Sciatic nerve (tissue), 2 donors: Measurements from ENCODE around the gene CCR4. TPM values are rescaled to one million over a fixed set of nuclear protein-coding genes. Genes with fewer than 3 reads are reported as not detected.
"Not testable (repeated sequence)": the region's sequence is repeated elsewhere in the genome, so short reads cannot be mapped to it uniquely, and the experiment has no call there.

Experiments
- ATAC-seq: fragments of 200-7000 bp; cut with Tn5 transposase; one replicate; pipeline ENCODE4 v1.9.1; 2020; ENCODE audit warnings: mild to moderate bottlenecking, moderate library complexity
- DNase-seq: peaks from one replicate; pipeline ENCODE4 v3.0.0-alpha.2; 2020; ENCODE audit warnings: low spot score
- intact Hi-C: fragments of 100-400 bp; cut with DNase I; formaldehyde crosslinking; loops from one replicate; pipeline ENCODE4 v1.14.2; 2022
- total RNA-seq: library from RNA; stranded (reverse); fragmentation: NEBNext Ultra II Directional; extraction: Animal tissue kit (Norgen Biotek cat#: 25700); gene quantifications from one replicate; pipeline ENCODE4 v1.2.1, GENCODE V29; 2021
- donor health status: DM: no; HTN: no; CAD: no.
- donor health status: DM: no; HTN: no; CAD: no.

CCR4 gene
- total RNA-seq, result 0.27 TPM

GRCh38 chr3:32951410-32951811 is at the start of gene CCR4:
CCR4 (plus strand) TSS chr3:32951644; CDS start chr3:32953423, 1,779 bp downstream.
- DNase-seq, result no peak
- no peak for ATAC-seq
- intact Hi-C loops, result no loop called here

DNA sequence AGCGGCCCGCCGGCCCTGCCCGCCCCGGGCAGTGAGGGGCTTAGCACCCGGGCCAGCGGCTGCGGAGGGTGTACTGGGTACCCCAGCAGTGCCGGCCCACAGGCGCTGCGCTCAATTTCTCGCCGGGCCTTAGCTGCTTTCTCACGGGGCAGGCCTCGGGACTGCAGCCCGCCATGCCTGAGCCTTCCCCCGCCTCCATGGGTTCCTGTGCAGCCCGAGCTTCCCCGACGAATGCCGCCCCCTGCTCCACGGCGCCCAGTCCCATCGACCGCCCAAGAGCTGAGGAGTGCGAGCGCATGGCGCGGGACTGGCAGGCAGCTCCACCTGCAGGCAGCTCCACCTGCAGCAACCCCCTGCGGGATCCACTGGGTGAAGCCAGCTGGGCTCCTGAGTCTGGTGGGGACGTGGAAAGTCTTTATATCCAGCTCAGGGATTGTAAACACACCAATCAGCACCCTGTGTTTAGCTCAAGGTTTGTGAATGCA is 48.5 kb upstream of the CCR4 start:
- ATAC-seq, DNase-seq, intact Hi-C loops: not testable (repeated sequence)

- no peak for ATAC-seq
- no peak for DNase-seq
- intact Hi-C loops, result no loop called here
Measured at GRCh38 chr3:32903953-32904352, 47.5 kb upstream of the CCR4 start.

GRCh38 chr3:32909999-32910398 is 41.4 kb upstream of the CCR4 start:
- DNase-seq, result no peak

DNA sequence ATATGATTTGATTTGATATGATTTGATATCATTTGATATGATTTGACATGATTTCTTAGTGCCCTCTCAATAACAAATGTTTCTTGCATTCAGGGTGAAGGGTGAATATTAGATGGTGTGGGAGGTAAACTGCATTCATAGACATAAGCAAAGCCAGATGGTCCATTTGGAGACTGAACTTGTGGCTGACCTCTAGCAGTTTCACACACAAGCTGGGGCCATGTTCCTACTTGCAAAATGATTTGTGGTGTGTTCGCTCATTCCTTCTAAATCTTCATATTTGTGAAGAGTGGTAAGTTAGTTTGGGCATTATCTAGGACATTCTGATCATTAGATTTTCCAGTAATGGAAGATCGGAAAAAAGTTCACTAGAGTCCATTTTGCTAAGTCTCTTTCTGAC is 40.5 kb upstream of the CCR4 start:
- DNase-seq, result no peak

More at GRCh38 chr3:32909999-32910398, 41.4 kb upstream of the CCR4 start:
- intact Hi-C loops, result no loop called here
- no peak for ATAC-seq

GRCh38 chr3:32912046-32912445 is 39.4 kb upstream of the CCR4 start:
- no peak for DNase-seq
- no peak for ATAC-seq
- intact Hi-C loops, result no loop called here

More for the DNA sequence above, 40.5 kb upstream of the CCR4 start:
- intact Hi-C loops, result no loop called here
- no peak for ATAC-seq

DNA sequence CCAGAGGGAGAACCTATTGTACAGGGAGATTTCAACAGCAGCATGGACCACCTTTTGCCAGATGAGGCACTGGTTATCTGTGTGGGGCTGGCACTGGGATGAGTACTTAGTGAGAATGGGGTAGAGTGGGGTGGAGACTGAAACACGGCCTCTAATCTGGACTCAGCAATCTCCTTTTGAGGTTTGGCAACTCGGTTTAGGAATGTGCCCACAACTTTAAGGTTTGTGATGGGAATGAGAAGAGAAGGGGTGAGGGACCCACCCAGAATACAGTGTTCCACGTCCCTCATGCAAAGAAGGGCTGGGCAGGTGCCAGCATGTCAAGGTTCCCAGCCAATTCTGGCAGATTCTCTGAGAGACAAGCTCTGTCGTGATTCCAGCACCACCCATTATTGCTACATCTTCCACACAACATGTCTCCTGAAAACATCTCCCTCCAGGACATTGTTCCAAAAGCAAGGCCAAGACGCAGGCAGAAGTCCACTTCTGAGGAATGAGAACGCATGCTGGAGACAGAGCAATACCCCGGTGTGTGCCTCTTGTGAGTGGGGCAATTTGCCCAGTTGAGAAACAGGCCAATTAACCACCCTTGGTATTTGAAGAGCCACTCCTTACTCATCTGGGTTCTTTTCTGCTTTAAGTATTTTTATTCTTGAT is 37.5 kb upstream of the CCR4 start:
- intact Hi-C loops, result no loop called here
- DNase-seq, result peak; percentile 82
- peak; percentile 94 for ATAC-seq

DNA sequence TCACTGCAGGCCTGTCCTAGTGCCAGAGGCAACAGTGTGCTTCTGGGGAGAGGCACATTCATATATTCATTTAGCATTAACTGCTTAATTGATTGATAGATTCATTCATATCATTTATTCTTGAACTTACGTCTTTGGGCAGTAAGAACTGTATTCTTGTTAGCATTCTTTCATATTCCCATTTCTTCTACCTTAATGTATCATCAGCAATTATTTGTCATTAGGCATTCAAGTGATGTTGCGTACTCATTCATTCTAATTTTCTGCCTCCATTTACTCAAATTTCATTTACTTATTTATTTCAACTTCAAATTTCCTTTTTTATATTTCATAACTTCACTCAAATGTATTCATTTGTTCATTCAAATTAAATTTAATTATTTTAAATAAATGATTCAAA is 31.5 kb upstream of the CCR4 start:
- intact Hi-C loops, result no loop called here
- ATAC-seq, result no peak

DNA sequence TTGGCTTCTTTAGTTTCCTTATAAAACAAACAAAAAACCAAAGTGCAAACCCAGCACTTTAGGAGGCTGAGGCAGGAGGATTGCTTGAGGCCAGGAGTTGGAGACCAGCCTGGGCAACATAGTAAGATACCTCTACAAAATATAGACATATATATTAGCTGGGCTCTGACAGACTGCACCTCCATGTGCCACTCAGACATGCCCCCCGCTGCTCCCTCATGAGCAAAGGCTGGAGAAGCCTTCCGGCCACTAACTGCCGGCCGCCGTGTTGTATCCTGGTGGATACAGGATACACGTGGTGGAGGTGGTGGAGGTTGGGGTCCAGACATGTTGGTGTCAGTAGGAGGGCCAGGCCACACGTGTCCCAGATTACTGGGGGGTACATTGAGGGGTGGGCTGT is 29.4 kb upstream of the CCR4 start:
- intact Hi-C loops, result no loop called here
- ATAC-seq (no peak), DNase-seq (no peak)

More for the DNA sequence above, 31.5 kb upstream of the CCR4 start:
- DNase-seq, result no peak

- no peak for ATAC-seq
- no peak for DNase-seq
- intact Hi-C loops, result no loop called here
Measured at GRCh38 chr3:32930161-32930560, 21.3 kb upstream of the CCR4 start.

DNA sequence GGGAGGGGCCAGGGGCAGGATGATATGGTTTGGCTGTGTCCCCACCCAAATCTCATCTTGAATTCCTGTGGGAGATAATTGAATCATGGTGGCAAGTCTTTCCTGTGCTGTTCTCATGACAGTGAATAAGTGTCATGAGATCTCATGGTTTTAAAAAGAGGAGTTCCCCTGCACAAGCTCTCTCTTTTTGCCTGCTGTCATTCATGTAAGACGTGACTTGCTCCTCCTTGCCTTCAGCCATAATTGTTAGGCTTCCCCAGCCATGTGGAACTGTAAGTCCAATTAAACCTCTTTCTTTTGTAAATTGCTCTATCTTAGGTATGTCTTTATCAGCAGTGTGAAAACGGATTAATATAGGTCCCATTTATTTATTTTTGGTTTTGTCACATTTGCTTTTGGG is 20.2 kb upstream of the CCR4 start:
- DNase-seq, ATAC-seq, intact Hi-C loops: not testable (repeated sequence)

DNA sequence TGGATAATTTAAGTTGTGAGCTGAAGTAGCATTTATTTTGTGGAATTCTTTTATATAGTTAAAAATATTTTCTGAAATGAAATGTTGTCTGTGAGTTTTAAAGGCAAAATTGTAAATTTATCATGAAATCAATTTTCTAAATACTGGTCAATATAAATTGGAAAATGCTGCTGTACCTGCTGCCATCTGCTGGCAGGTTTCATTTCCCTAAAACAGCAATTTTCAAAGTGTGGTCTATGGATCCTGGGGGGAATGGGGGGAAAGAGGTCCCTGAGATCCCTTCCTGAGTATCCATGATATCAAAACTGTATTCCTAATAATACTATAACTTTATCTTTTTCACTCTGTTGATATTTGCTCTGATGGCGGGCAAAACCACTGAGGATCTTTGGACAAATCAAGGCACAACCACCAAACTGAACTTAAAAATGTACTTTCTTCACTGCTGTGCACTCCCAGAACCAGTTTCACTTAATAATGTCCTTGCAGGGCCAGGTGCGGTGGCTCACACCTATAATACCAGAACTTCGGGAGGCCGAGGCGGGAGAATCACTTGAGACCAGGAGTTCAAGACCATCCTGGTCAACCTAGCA is 17.2 kb upstream of the CCR4 start:
- DNase-seq (no peak), ATAC-seq (no peak)
- intact Hi-C loops, result no loop called here

DNA sequence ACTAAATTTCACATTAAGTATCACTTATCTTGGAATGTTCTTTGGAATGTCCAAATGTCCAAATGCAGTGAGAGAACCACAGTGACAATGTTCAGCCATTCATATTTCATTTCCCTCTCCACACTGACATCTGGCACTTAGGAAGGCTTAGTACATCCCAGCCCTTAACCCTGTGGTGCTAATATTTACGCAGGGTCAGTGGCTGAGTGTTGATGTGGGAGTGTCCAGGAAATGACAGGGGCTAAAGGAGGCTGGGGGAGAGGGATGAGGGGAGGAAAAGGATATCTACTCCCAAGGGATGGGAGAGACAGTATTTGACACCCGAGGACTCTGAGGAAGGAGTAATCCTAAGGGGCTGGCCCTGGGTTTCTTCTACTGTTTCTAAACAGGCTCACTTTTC is 14.1 kb upstream of the CCR4 start:
- no peak for ATAC-seq
- intact Hi-C loops, result no loop called here
- DNase-seq, result no peak

DNA sequence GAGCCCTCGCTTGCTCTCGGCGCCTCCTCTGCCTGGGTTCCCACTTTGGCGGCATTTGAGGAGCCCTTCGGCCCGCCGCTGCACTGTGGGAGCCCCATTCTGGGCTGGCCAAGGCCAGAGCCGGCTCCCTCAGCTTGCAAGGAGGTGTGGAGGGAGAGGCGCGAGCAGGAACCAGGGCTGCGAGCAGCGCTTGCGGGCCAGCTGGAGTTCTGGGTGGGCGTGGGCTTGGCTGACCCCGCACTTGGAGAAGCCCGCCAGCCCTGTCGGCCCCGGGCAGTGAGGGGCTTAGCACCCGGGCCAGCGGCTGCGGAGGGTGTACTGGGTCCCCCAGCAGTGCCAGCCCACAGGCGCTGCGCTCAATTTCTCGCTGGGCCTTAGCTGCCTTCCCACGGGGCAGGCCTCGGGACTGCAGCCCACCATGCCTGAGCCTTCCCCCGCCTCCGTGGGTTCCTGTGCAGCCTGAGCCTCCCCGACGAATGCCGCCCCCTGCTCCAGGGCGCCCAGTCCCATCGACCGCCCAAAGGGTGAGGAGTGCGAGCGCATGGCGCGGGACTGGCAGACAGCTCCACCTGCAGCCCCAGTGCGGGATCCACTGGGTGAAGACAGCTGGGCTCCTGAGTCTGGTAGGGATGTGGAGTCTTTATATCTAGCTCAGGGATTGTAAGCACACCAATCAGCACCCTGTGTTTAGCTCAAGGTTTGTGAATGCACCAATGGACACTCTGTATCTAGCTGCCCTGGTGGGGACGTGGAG is 11.7 kb upstream of the CCR4 start:
- ATAC-seq, DNase-seq, intact Hi-C loops: not testable (repeated sequence)

DNA sequence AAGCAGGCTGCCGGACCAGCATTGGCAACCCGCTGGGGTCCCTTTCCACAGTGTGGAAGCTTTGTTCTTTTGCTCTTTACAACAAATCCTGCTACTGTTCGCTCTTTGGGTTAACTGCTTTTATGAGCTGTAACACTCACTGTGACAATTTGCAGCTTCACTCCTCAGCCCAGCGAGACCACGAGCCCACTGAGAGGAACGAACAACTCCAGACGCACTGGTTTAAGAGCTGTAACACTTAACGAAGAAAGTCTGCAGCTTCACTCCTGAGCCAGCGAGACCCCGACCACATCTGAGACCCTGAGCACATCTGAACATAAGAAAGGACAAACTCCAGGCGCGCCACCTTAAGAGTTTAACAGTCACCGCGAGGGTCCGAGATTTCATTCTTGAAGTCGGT is 10.7 kb upstream of the CCR4 start:
- ATAC-seq, result no peak
- intact Hi-C loops, result no loop called here
- DNase-seq, result no peak

DNA sequence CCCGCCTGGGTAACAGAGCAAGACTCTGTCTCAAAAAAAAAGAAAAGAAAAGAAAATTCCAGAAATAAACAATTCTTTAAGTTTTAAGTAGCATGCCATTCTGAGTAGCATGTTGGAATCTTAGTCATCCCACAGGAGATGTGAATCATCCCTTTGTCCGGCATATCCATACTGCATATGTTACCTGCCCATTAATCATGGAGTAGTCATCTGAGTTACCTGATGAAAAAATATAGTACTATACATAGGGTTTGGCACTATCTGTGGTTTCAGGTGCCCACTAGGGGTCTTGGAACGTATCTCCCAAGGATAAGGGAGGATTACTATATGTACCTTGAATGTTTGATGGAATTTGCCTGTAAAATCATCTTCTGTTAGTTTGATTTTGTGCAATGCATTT is 6.3 kb upstream of the CCR4 start:
- intact Hi-C loops, result no loop called here
- no peak for ATAC-seq

DNA sequence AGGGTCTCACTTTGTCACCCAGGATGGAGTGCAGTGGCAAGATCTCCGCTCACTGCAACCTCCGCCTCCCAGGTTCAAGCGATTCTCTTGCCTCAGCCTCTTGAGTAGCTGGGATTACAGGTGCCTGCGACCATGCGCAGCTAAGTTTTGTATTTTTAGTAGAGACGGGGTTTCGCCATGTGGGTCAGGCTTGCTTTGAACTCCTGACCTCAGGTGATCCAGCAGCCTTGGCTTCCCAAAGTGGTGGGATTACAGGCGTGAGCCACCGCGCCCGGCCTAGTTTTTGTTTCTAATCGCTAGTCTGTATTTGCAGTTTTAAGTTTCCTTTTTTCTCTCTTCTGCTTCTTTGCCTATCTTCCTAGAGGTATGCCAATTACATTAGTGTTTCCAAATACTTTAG is 5.8 kb upstream of the CCR4 start:
- not testable (repeated sequence) for ATAC-seq, DNase-seq

More for the DNA sequence above, 6.3 kb upstream of the CCR4 start:
- DNase-seq, result no peak

GRCh38 chr3:32946973-32947788 is 4.3 kb upstream of the CCR4 start:
- no peak for DNase-seq
- peak; percentile 14 for ATAC-seq
- intact Hi-C loops, result no loop called here

More for the DNA sequence above, 5.8 kb upstream of the CCR4 start:
- intact Hi-C loops, result not testable (repeated sequence)

DNA sequence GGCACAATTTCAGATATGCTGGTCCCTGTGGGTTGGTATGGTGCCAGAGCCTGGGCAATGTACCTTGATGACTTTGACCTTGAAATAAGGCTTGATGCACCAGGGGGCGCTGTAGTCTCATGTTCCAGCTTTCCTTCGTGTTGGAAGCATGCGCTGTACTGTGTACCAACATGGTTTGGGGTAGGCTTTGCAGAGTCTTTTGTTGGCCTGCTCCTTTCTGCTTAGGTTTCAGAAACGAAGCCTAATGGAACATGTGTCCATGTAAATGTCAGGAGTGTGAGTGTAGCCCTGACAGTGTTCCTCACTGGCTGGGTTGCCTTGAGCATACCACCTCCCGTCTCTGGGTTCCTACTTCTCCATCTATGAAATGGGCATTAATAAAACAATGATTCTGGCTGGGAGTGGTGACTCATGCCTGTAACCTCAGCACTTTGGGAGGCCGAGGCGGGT is 3.6 kb upstream of the CCR4 start:
- ATAC-seq, result peak; percentile 80
- intact Hi-C loops, result no loop called here
- peak; percentile 84 for DNase-seq
